ENCODE measurements around the gene PHC3. TPM values are rescaled to one million over a fixed set of nuclear protein-coding genes. Genes with fewer than 3 reads are reported as not detected.
A peak's percentile ranks its signal among the peaks of the same experiment; 100 is the strongest.

Gene PHC3
- total RNA-seq, 2 experiments from 2014 or later, result 143 to 150 TPM

DNA sequence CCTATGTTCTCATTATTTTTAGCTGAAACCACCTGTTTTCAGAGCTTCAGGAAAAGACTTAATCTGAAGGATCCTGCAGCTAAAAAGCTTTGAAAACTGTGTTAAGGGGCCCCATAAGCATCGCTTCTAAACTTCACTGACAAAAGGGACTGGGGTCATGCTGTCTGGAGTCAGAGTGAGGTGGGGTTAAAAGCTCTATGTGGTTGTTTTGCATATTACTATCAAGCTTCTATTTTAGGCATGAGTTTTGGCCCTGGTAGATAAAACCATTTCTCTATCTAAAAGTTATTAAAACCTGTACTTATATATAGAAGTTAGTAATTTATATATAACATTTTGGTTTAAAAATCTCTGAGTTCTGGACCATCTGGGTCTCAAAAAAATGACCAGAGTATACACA is 98.2 kb downstream of the PHC3 start:
- no peaks in the 10 kb centered on the region for H3K4me1 ChIP-seq (ENCODE audit: insufficient read depth, low read length)
- Mint-ChIP-seq H3K36me3 (ENCODE audit: low read depth) (peaks cover 71% of the 10 kb centered on the region), H3K4me1 (ENCODE audit: low read depth) (no peaks in the 10 kb centered on the region), H3K9me3 (no peaks in the 10 kb centered on the region), H3K27ac (peak overlapping the region; percentile 57), H3K4me3 (no peak overlapping the region), H3K27me3 (no peaks in the 10 kb centered on the region)
- intact Hi-C loops (cut with DNase I, micrococcal nuclease), result no loop called here
- TF ChIP-seq, protein P1, sequence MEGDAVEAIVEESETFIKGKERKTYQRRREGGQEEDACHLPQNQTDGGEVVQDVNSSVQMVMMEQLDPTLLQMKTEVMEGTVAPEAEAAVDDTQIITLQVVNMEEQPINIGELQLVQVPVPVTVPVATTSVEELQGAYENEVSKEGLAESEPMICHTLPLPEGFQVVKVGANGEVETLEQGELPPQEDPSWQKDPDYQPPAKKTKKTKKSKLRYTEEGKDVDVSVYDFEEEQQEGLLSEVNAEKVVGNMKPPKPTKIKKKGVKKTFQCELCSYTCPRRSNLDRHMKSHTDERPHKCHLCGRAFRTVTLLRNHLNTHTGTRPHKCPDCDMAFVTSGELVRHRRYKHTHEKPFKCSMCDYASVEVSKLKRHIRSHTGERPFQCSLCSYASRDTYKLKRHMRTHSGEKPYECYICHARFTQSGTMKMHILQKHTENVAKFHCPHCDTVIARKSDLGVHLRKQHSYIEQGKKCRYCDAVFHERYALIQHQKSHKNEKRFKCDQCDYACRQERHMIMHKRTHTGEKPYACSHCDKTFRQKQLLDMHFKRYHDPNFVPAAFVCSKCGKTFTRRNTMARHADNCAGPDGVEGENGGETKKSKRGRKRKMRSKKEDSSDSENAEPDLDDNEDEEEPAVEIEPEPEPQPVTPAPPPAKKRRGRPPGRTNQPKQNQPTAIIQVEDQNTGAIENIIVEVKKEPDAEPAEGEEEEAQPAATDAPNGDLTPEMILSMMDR (IDR thresholded peaks at IDR 0.05), result no peak
- H3K27ac ChIP-seq (ENCODE audit: low read depth in 1 of 2, low read length in 2 of 2), result no peak overlapping the region
- POLR2A ChIA-PET, result no interaction called here
- no peaks in the 10 kb centered on the region for H3K27me3 ChIP-seq (ENCODE audit: control insufficient read depth in 1 of 2, insufficient read depth in 2 of 2, low read length in 2 of 2)
- ATAC-seq (ENCODE audit: poor library complexity) (no peak), DNase-seq (no peak)
- H3K36me3 ChIP-seq (ENCODE audit: insufficient read depth, low read length), result peaks cover 35% of the 10 kb centered on the region
- CTCF ChIA-PET, result no interaction called here
- no peaks in the 10 kb centered on the region for H3K9me3 ChIP-seq (ENCODE audit: control insufficient read depth in 1 of 2, insufficient read depth in 1 of 2, low read length in 2 of 2)
- no peak overlapping the region for H3K4me3 ChIP-seq (ENCODE audit: low read length)

DNA sequence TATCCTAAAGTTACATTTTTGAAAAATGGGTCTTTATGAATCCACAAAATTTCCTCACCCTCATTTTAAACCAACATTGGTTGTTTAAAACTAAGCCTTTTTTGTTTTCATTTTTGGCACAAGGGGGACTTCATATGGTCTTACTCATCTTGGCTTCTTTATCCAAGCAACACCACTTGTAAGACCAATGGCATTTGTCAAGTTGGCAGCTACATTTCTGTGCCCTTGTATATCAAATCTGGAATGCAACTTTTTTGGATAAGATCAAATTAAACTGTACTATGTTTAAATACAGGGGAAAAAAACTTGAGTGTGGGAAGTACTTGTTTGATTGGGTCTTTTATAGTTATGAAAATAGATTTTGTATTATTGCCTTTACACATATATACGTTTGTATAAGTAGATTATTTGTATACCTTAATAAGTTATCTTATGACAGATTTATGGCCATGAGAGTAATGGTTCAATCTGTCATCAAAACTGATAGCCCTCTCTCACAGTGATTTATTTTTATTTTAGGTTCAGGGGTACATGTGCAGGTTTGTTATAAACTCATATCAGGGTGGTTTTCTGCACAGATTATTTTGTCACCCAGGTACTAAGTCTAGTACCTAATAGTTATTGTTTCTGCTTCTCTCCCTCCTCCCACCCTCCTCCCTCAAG is 100.3 kb downstream of the PHC3 start:
- Histone ChIP-seq H3K36me3 (ENCODE audit: insufficient read depth, low read length) (peaks cover 14% of the 10 kb centered on the region), H3K27me3 (ENCODE audit: control insufficient read depth in 1 of 2, insufficient read depth in 2 of 2, low read length in 2 of 2) (no peaks in the 10 kb centered on the region), H3K27ac (ENCODE audit: low read depth in 1 of 2, low read length in 2 of 2) (no peak overlapping the region), H3K4me3 (ENCODE audit: low read length) (no peak overlapping the region), H3K4me1 (ENCODE audit: insufficient read depth, low read length) (no peaks in the 10 kb centered on the region), H3K9me3 (ENCODE audit: control insufficient read depth in 1 of 2, insufficient read depth in 1 of 2, low read length in 2 of 2) (no peaks in the 10 kb centered on the region)
- H3K9me3 Mint-ChIP-seq, result no peaks in the 10 kb centered on the region
- intact Hi-C loops (cut with DNase I, micrococcal nuclease), result no loop called here
- H3K27me3 Mint-ChIP-seq, result no peaks in the 10 kb centered on the region
- peaks cover 60% of the 10 kb centered on the region for H3K36me3 Mint-ChIP-seq (ENCODE audit: low read depth)
- ATAC-seq (ENCODE audit: poor library complexity) (no peak), DNase-seq (no peak)
- H3K27ac Mint-ChIP-seq, result peak overlapping the region; percentile 24
- H3K4me1 Mint-ChIP-seq (ENCODE audit: low read depth), result peaks cover 5% of the 10 kb centered on the region
- no peak overlapping the region for H3K4me3 Mint-ChIP-seq
- POLR2A ChIA-PET, result interaction anchor here (0.6 kb wide), 1 partner anchor 17 kb away, joined by 3 read pairs; no protein-coding TSS in a partner anchor
- CTCF ChIA-PET, result no interaction called here
- TF ChIP-seq, protein P1 (IDR thresholded peaks at IDR 0.05), result no peak

GRCh38 chr3:170080605-170081004 is 100.9 kb downstream of the PHC3 start:
- peak overlapping the region; percentile 24 for H3K27ac Mint-ChIP-seq
- Histone ChIP-seq H3K9me3 (ENCODE audit: control insufficient read depth in 1 of 2, insufficient read depth in 1 of 2, low read length in 2 of 2) (no peaks in the 10 kb centered on the region), H3K36me3 (ENCODE audit: insufficient read depth, low read length) (peaks cover 10% of the 10 kb centered on the region), H3K4me3 (ENCODE audit: low read length) (no peak overlapping the region), H3K27me3 (ENCODE audit: control insufficient read depth in 1 of 2, insufficient read depth in 2 of 2, low read length in 2 of 2) (no peaks in the 10 kb centered on the region), H3K27ac (ENCODE audit: low read depth in 1 of 2, low read length in 2 of 2) (no peak overlapping the region), H3K4me1 (ENCODE audit: insufficient read depth, low read length) (no peaks in the 10 kb centered on the region)
- H3K4me3 Mint-ChIP-seq, result no peak overlapping the region
- intact Hi-C loops (cut with DNase I, micrococcal nuclease), result no loop called here
- TF ChIP-seq, protein P1 (IDR thresholded peaks at IDR 0.05), result no peak
- ATAC-seq (ENCODE audit: poor library complexity), result no peak
- peaks cover 54% of the 10 kb centered on the region for H3K36me3 Mint-ChIP-seq (ENCODE audit: low read depth)
- H3K4me1 Mint-ChIP-seq (ENCODE audit: low read depth), result peaks cover 5% of the 10 kb centered on the region
- ChIA-PET CTCF (no interaction called here), POLR2A (interaction anchor here (0.6 kb wide), 1 partner anchor 18 kb away, joined by 3 read pairs; no protein-coding TSS in a partner anchor)
- no peaks in the 10 kb centered on the region for H3K27me3 Mint-ChIP-seq
- no peaks in the 10 kb centered on the region for H3K9me3 Mint-ChIP-seq
- no peak for DNase-seq
